ENCODE results near the gene DGKE.

- TF ChIP-seq CTCF (IDR thresholded peaks at IDR 0.05) (no peak), POLR2A (IDR thresholded peaks at IDR 0.05) (no peak)
These were observed 61.0 kb downstream of the DGKE start for GRCh38 chr17:56894859-56895455.
